Activated naive CD8-positive, alpha-beta T cell treated with anti-CD3 and anti-CD28 coated beads, Interleukin-2, amount 50 U/mL, for 16 hours (primary cell): ENCODE data around the gene IGLL1.
"Not testable (repeated sequence)": the region's sequence is repeated elsewhere in the genome, so short reads cannot be mapped to it uniquely, and the experiment has no call there.

Experiments used
- DNase-seq: peaks from one replicate; pipeline ENCODE4 v3.0.0-alpha.2; 2020; ENCODE audit warnings: low read depth, low spot score

IGLL1 gene

DNA sequence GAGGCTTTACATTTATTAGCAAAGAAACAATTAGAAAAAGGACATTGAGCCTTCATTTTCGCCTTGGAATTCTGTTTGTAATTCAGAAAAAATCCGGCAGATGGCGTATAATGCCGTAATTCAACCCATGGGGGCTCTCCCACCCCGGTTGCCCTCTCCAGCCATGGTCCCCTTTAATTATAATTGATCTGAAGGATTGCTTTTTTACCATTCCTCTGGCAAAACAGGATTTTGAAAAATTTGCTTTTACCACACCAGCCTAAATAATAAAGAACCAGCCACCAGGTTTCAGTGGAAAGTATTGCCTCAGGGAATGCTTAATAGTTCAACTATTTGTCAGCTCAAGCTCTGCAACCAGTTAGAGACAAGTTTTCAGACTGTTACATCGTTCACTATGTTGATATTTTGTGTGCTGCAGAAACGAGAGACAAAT, 38.2 kb downstream of the IGLL1 start:
- DNase-seq, result not testable (repeated sequence)

DNA sequence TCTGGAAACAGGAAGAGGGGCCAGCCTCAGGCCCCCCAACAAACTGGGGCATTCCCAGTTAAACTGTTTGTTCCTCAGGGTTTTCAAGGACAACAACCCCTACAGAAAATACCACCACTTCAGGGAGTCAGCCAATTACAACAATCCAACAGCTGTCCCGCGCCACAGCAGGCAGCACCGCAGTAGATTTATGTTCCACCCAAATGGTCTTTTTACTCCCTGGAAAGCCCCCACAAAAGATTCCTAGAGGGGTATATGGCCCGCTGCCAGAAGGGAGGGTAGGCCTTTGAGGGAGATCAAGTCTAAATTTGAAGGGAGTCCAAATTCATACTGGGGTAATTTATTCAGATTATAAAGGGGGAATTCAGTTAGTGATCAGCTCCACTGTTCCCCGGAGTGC, 39.3 kb downstream of the IGLL1 start:
- not testable (repeated sequence) for DNase-seq

DNA sequence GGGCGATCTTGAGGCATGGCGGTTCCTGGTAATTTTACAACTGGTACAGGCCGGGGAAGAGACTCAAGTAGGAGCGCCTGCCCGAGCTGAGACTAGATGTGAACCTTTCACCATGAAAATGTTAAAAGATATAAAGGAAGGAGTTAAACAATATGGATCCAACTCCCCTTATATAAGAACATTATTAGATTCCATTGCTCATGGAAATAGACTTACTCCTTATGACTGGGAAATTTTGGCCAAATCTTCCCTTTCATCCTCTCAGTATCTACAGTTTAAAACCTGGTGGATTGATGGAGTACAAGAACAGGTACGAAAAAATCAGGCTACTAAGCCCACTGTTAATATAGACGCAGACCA, 40.3 kb downstream of the IGLL1 start:
- DNase-seq, result not testable (repeated sequence)

DNA sequence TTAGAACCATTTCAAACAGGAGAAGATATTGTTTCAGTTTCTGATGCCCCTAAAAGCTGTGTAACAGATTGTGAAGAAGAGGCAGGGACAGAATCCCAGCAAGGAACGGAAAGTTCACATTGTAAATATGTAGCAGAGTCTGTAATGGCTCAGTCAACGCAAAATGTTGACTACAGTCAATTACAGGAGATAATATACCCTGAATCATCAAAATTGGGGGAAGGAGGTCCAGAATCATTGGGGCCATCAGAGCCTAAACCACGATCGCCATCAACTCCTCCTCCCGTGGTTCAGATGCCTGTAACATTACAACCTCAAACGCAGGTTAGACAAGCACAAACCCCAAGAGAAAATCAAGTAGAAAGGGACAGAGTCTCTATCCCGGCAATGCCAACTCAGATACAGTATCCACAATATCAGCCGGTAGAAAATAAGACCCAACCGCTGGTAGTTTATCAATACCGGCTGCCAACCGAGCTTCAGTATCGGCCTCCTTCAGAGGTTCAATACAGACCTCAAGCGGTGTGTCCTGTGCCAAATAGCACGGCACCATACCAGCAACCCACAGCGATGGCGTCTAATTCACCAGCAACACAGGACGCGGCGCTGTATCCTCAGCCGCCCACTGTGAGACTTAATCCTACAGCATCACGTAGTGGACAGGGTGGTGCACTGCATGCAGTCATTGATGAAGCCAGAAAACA, 40.8 kb downstream of the IGLL1 start:
- DNase-seq, result peak; percentile 40

DNA sequence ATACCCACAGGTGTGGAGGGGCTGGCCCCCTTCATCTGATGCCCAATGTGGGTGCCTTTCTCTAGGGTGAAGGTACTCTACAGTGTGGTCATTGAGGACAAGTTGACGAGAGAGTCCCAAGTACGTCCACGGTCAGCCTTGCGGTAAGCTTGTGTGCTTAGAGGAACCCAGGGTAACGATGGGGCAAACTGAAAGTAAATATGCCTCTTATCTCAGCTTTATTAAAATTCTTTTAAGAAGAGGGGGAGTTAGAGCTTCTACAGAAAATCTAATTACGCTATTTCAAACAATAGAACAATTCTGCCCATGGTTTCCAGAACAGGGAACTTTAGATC, 41.4 kb downstream of the IGLL1 start:
- not testable (repeated sequence) for DNase-seq

DNA sequence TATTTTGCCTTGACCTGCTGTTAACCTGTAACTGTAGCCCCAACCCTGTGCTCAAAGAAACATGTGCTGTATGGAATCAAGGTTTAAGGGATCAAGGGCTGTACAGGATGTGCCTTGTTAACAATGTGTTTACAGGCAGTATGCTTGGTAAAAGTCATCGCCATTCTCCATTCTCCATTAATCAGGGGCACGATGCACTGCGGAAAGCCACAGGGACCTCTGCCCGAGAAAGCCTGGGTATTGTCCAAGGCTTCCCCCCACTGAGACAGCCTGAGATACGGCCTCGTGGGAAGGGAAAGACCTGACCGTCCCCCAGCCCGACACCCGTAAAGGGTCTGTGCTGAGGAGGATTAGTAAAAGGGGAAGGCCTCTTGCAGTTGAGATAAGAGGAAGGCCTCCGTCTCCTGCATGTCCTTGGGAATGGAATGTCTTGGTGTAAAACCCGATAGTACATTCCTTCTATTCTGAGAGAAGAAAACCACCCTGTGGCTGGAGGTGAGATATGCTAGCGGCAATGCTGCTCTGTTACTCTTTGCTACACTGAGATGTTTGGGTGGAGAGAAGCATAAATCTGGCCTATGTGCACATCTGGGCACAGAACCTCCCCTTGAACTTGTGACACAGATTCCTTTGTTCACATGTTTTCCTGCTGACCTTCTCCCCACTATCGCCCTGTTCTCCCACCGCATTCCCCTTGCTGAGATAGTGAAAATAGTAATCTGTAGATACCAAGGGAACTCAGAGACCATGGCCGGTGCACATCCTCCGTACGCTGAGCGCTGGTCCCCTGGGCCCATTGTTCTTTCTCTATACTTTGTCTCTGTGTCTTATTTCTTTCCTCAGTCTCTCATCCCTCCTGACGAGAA, 42.0 kb downstream of the IGLL1 start:
- not testable (repeated sequence) for DNase-seq

DNA sequence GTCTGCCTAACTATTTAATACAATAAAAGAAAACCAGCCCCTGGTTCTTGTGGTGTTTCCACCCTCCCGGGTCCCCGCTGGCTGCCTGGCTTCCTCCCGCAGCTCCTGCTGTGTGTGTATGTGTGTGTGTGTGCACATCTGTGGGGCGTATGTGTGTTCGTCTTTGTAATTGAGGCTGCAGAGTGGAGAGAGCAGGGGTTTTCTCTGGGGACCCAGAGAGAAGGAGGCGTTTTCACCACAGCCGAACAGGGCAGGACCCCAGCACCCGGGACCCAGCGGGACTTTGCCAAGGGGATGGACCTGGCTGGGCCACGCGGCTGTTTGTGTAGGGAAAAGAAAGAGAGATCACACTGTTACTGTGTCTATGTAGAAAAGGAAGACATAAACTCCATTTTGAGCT, 42.7 kb downstream of the IGLL1 start:
- DNase-seq, result no peak

DNA sequence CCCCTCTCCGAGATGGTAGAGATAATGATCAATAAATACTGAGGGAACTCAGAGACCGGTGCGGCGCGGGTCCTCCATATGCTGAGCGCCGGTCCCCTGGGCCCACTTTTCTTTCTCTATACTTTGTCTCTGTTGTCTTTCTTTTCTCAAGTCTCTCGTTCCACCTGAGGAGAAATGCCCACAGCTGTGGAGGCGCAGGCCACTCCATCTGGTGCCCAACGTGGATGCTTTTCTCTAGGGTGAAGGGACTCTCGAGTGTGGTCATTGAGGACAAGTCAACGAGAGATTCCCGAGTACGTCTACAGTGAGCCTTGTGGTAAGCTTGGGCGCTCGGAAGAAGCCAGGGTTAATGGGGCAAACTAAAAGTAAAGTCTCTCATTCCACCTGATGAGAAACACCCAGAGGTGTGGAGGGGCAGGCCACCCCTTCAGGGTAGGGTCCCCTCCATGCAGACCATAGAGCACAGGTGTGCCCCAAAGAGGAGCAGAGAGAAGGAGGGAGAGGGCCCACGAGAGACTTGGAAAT, 43.2 kb downstream of the IGLL1 start:
- no peak for DNase-seq

DNA sequence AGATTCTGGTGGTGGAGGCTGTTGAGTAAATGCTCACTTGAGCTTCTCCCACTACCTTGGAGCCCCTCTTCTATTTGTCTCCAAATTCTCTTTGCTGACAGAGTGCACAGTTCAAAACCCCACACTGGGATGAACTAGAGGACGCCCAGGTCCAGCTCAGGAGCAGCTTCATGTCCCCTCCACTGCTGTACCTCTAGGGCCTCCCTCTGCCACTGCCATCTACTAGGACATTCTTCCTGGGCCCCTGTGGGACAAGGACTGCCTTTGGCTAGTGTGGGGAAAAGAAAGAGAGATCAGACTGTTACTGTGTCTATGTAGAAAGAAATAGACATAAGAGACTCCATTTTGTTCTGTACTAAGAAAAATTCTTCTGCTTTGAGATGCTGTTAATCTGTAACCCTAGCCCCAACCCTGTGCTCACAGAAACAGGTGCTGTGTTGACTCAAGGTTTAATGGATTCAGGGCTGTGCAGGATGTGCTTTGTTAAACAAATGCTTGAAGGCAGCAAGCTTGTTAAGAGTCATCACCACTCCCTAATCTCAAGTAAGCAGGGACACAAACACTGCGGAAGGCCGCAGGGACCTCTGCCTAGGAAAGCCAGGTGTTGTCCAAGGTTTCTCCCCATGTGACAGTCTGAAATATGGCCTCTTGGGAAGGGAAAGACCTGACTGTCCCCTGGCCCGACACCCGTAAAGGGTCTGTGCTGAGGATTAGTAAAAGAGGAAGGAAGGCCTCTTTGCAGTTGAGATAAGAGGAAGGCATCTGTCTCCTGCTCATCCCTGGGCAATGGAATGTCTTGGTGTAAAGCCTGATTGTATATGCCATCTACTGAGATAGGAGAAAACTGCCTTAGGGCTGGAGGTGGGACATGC, 44.1 kb downstream of the IGLL1 start:
- not testable (repeated sequence) for DNase-seq

DNA sequence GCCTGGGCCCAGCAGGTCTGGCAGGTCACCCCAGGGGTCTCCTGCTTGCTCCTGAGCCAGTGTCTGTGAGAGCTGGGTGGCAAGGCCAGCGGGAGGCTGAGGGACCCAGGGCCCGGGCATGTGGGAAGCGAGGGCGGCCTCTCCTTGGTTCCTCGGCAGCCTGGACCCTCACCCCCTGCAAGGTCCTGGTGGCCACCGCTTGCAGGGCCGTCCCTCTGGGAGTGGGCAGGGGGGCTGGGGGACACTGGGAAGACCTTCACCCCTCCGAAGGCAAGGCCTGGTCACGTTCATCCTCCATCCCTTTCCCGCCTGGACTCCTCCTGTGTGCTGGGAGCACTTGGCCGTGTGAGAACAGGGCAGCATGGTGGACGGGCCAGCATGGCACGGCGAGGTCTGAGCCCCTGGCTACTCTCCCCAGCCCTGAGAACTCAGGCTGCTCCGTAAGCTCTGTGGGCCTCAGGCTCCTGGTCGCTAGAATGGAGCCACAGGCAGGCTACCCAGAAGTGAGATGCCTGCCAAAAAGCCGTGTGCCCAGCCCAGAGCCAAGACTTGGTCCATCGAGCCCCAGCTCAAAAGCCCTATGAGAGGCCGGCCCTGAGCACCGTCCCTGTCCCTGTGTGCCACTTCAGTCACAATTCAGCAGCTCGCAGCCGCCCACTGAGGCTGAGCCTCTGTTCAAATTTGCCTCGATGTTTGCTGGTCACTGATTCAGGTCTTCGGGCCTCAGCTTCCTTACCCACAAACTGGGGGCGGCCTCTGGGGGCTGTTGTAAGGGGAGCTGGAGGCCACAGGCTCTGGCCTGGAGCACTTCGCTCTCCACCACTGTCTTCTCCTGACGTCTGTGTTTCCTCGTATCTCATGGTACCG, 45.0 kb downstream of the IGLL1 start:
- DNase-seq, result no peak

DNA sequence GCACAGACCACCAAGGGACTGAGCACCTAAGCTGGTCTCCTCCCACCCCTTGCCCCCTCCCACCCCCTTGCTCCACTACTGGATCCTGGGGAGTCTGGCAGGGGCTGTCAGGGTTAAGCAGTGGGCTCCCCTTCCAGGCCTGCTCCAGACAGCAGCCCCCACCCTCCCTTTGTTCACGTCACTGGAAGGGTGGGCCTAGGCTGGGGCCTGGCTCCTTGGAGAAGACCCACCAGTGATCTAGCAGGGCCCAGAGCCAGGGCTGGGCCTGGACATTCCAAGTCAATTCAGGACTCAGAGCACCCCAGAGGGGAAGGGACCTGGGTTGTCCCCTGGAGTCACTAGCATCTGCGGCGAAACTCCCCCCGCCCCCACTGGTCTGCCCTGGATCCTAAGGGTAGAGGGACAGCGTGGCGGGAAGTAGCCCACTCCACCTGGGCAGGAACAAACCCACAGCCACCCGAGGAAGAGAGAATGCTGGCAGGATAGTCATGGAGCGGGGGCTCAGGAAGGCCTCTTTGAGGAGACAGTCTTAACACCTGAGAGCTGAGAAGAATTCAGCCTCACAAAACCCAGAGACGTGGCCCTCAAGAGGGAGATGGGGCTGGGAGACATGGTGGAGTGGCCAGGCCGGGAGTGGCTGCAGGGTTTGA, 45.8 kb downstream of the IGLL1 start:
- no peak for DNase-seq

DNA sequence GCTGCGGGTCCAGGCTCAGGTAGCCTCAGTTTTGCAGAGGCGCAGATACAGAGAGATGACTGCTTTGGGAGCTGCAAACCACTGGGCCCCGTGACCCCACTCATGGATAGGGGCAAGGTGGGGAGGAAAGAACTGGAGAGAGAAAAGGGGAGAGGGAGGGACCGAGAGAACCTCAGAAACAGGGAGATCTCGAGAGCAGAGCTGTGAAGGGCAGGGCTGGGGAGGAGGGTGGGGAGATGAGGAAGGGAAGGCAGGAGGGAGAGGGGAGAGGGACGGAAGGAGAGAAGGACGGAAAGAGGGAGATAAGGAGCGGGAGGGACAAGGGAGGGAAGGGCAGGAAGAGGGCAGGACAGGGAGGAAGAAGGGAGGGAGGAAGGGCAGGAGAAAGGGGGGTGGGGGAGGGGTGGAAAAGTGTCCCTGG, 46.3 kb downstream of the IGLL1 start:
- DNase-seq, result no peak

DNA sequence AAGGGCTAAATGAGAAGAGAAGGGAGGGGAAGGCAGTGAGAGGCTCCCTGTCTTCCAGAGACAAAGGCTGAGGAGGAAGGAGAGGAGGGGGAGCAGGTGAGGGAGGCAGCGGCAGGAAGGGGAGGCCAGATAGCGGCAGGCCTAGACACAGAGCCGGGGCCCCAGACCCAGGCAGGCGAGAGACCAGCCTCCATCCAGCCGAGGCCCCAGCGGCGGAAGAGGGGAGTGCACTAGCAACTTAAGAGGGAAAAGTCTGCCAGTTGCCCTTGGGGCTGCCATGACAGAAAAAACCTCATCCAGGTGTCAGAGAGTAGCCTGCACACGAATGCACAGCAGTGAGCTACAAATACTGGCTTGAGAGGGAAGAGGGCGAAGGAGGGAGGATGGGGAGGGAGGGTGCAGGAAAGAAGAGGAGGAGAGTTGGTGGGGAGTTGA, 46.7 kb downstream of the IGLL1 start:
- DNase-seq, result no peak

DNA sequence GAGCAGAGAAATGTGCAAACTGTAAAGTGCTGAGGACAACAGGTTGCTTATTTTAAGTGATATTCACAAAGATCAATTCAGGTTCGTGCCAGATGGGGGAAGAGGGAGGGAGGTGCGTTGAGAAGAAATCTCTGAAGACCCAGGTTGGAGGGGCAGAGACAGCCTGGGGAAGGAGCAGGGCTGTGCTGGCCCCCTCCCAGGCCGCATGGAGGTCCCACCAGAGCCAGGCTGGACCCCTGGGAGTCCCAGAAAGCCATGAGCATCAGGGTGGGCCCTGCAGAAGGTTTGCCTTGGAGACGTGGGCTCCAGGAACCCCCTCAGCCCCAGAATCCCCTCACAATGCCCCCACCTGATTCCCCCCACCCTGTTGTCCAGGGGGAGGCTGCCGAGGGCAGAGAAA, 47.4 kb downstream of the IGLL1 start:
- no peak for DNase-seq

DNA sequence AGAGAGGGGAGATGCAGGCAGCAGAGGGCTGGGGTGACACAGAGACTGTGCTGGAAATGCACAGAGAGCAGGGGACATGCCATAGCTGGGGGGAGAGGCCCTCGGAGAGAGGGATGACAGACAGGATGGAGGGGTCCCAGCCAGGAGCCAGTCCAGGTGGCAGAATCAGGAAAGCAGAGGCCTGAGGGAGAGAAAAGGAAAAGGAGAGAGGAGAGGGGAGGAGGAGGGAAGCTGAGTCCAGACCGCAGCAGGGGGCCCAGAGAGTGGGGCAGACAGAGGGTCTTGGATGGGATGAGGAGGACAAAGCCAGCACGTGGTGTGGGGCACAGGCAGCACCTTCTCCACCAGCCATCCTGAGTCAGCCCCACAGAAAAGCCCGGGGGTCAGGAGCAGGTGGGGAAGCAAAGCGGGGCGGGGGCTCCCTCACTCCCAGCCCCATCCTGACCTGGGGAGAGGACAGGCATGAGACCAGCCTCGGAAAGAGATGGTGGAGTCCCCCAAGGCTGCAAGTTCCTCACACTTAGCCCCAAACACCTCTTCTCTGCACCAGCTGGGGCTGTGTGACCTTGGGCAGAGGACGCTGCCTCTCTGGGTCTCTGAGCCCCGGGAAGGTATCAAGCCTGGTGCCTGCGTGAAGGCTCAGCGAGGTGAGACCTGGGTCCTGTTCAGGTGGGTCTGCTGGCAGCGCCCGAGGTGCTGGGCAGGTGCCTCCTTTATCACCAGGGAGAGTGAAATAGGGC, 48.0 kb downstream of the IGLL1 start:
- no peak for DNase-seq

DNA sequence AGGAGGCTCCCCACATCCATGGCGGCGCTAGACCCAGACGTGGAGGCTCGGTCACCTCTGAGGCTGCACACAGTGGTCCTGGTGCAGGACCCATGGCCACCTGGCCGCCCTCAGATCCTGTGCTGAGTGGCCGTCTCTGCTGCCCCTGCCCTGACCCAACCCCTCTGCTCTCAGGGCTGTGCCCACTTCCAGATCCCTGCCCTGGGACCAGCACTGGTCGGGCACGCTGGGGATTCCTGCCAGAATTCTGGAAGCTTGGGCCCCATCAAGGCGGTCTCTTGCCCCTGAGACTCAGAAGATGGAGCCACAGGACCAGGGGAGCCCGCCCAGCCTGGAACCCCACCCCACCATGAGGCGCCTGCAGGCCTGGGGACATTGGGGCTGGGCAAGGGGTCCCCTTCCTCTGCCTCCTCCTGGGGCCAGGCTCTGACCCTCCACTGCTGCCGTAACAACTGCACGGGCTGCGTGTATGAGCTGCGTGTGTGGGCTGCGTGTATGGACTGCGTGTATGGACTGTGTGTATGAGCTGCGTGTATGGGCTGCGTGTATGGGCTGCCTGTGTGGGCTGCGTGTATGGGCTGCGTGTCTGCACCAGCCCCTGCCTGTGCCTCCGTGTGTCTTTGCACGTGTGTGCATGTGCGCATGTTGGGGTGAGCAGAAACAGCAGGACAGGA, 48.7 kb downstream of the IGLL1 start:
- DNase-seq, result no peak

DNA sequence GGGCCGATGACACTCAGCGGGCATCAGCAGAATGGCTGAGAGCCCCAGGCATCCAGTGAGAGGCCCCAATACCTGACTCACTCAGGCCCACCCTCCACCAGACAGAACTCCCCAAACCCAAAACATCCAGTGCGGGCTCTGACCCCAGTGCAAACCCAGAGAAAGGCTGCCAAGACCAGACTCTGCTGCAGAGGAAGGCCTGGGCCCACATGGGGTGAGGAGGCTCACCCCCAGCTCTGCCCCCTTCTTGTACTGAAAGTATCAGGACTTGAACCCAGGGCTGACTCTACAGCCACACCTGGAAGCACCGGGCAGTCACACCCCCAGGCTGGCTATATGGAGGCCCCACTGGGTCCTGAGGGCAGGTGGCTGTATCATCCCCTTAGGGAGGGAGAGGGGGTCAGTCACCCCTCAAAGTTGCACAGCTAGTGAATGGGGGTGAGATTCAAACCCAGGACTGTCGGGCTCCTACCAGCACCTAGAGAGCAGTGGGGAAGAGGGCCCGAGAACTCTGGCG, 49.3 kb downstream of the IGLL1 start:
- DNase-seq, result no peak

DNA sequence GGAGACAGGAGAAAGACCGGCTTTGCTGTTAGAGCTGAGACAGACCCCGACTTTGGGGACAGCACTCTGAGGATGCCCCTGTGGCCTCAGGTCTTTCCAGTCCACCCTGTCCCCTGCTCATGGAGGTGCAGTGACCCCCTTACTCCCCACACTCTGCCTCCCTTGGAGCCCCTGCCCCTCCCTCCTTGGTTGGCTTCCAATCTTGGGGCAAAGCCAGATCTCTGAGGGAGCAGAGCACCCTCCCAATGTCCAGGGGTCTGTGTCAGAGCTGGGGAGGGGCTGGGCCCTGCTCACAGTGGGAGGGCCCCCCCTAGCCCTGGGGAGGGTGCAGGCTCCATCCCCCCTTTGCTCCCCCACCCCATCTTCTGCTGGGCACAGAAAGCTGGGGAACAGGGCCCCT, 50.0 kb downstream of the IGLL1 start:
- no peak for DNase-seq
